Colonic mucosa (tissue), 4 donors: ENCODE data around the gene GALNT18. TPM values are rescaled to one million over a fixed set of nuclear protein-coding genes. Genes with fewer than 3 reads are reported as not detected.

ENCODE experiments used
- DNase-seq: peaks from one replicate; pipeline ENCODE4 v3.0.0-alpha.2; 2020
- H3K27ac ChIP-seq: fragments of 200-600 bp; one replicate; pipeline ENCODE4 v1.8.0; 2021
- H3K27me3 ChIP-seq: fragments of 200-600 bp; one replicate; pipeline ENCODE4 v1.8.0; 2021
- H3K36me3 ChIP-seq: fragments of 200-600 bp; one replicate; pipeline ENCODE4 v1.8.0; 2021
- H3K4me1 ChIP-seq: fragments of 200-600 bp; one replicate; pipeline ENCODE4 v1.8.0; 2021; ENCODE audit warnings: mild to moderate bottlenecking
- H3K4me3 ChIP-seq: fragments of 200-600 bp; one replicate; pipeline ENCODE4 v1.8.0; 2021
- H3K9ac ChIP-seq, 2 donors: one replicate each; pipeline ENCODE4 v1.7.0; 2013; ENCODE audit warnings: control low read depth in 2 of 2, low read depth in 2 of 2, low read length in 2 of 2
- H3K9me3 ChIP-seq: fragments of 200-600 bp; one replicate; pipeline ENCODE4 v1.8.0; 2021
- CTCF ChIP-seq: fragments of 200-600 bp; IDR thresholded peaks from one replicate; pipeline ENCODE4 v1.8.0; 2022; ENCODE audit warnings: antibody characterized with exemption, mild to moderate bottlenecking
- intact Hi-C: fragments of 100-400 bp; cut with DNase I; formaldehyde crosslinking; loops from one replicate; pipeline ENCODE4 v1.14.1; 2022
- total RNA-seq, 2 donors: library from RNA; stranded (reverse); fragmentation: NEBNext Ultra II Directional in 1 of 2; extraction: Animal tissue kit (Norgen Biotek cat#: 25700) in 1 of 2; gene quantifications; one replicate each; pipeline ENCODE4 v1.2.1, GENCODE V29; 2021
- donor health status: healthy.
- donor health status: DM: no; HTN: no; CAD: no.
- donor health status: DM: no; HTN: no; CAD: no.

GALNT18 gene
- total RNA-seq, 2 donors from 2014 or later: 3.6 to 8.3 TPM

GRCh38 chr11:11512502-11512901, 109.3 kb downstream of the GALNT18 start:
- no peak overlapping the region for H3K4me3 ChIP-seq
- no peaks in the 10 kb centered on the region for H3K9me3 ChIP-seq
- DNase-seq: no peak
- H3K36me3 ChIP-seq: no peaks in the 10 kb centered on the region
- intact Hi-C loops: no loop called here
- no peak overlapping the region for H3K9ac ChIP-seq
- no peaks in the 10 kb centered on the region for H3K27me3 ChIP-seq
- TF ChIP-seq CTCF: no peak
- H3K27ac ChIP-seq: no peak overlapping the region
- no peaks in the 10 kb centered on the region for H3K4me1 ChIP-seq

GRCh38 chr11:11512090-11512489, 109.7 kb downstream of the GALNT18 start:
- intact Hi-C loops: no loop called here

GRCh38 chr11:11510939-11511338, 110.9 kb downstream of the GALNT18 start:
- no peaks in the 10 kb centered on the region for H3K27me3 ChIP-seq
- DNase-seq: no peak
- H3K4me3 ChIP-seq: no peak overlapping the region
- intact Hi-C loops: no loop called here
- no peak overlapping the region for H3K27ac ChIP-seq
- no peaks in the 10 kb centered on the region for H3K36me3 ChIP-seq
- TF ChIP-seq CTCF: no peak
- H3K4me1 ChIP-seq: no peaks in the 10 kb centered on the region
- no peaks in the 10 kb centered on the region for H3K9me3 ChIP-seq
- H3K9ac ChIP-seq: no peak overlapping the region

More at GRCh38 chr11:11512090-11512489, 109.7 kb downstream of the GALNT18 start:
- H3K27ac ChIP-seq: no peak overlapping the region
- H3K9me3 ChIP-seq: no peaks in the 10 kb centered on the region
- no peak for TF ChIP-seq CTCF
- H3K4me3 ChIP-seq: no peak overlapping the region
- H3K36me3 ChIP-seq: no peaks in the 10 kb centered on the region
- no peaks in the 10 kb centered on the region for H3K27me3 ChIP-seq
- no peaks in the 10 kb centered on the region for H3K4me1 ChIP-seq
- no peak for DNase-seq
- H3K9ac ChIP-seq: no peak overlapping the region

- Histone ChIP-seq H3K4me3 (no peak overlapping the region), H3K4me1 (peaks cover 12% of the 10 kb centered on the region), H3K27me3 (no peaks in the 10 kb centered on the region), H3K9me3 (no peaks in the 10 kb centered on the region), H3K36me3 (no peaks in the 10 kb centered on the region), H3K9ac (no peak overlapping the region), H3K27ac (no peak overlapping the region)
- no peak for DNase-seq
- intact Hi-C loops: no loop called here
- TF ChIP-seq CTCF: no peak
These were observed 116.1 kb downstream of the GALNT18 start for GRCh38 chr11:11505692-11506091.

GRCh38 chr11:11505190-11505589, 116.6 kb downstream of the GALNT18 start:
- no peak for TF ChIP-seq CTCF
- Histone ChIP-seq H3K27me3 (no peaks in the 10 kb centered on the region), H3K4me3 (no peak overlapping the region), H3K9ac (no peak overlapping the region), H3K4me1 (peaks cover 12% of the 10 kb centered on the region), H3K9me3 (no peaks in the 10 kb centered on the region), H3K36me3 (no peaks in the 10 kb centered on the region), H3K27ac (no peak overlapping the region)
- intact Hi-C loops: no loop called here
- DNase-seq: no peak

GRCh38 chr11:11504071-11504470, 117.7 kb downstream of the GALNT18 start:
- no peak overlapping the region for H3K9ac ChIP-seq
- no peak for TF ChIP-seq CTCF
- H3K36me3 ChIP-seq: no peaks in the 10 kb centered on the region
- H3K27ac ChIP-seq: no peak overlapping the region
- no peaks in the 10 kb centered on the region for H3K9me3 ChIP-seq
- no peaks in the 10 kb centered on the region for H3K27me3 ChIP-seq
- peaks cover 12% of the 10 kb centered on the region for H3K4me1 ChIP-seq
- no peak overlapping the region for H3K4me3 ChIP-seq
- peak; percentile 56 for DNase-seq
- intact Hi-C loops: no loop called here
